GM18870 (cell line): ENCODE results near the gene ERC2.

Source experiments
- ATAC-seq: cut with Tn5 transposase; IDR thresholded peaks from one replicate; pipeline ENCODE4 v1.9.1; 2021; ENCODE audit warnings: moderate library complexity; ENCODE audit not compliant: unreplicated experiment

The ERC2 gene

GRCh38 chr3:56192001-56192400 lies 276.3 kb downstream of the ERC2 start:
- no peak for ATAC-seq

GRCh38 chr3:56190771-56191305 lies 277.4 kb downstream of the ERC2 start:
- ATAC-seq = no peak

- ATAC-seq = no peak
Observed at GRCh38 chr3:56190130-56190529, 278.1 kb downstream of the ERC2 start.

GRCh38 chr3:56189536-56189935 lies 278.7 kb downstream of the ERC2 start:
- ATAC-seq = no peak

- ATAC-seq = no peak
Observed at GRCh38 chr3:56188201-56188600, 280.1 kb downstream of the ERC2 start.

GRCh38 chr3:56187051-56187450 lies 281.2 kb downstream of the ERC2 start:
- no peak for ATAC-seq

GRCh38 chr3:56185827-56186226 lies 282.4 kb downstream of the ERC2 start:
- no peak for ATAC-seq

- no peak for ATAC-seq
Observed at GRCh38 chr3:56183529-56183928, 284.7 kb downstream of the ERC2 start.

- no peak for ATAC-seq
Observed at GRCh38 chr3:56180433-56180832, 287.8 kb downstream of the ERC2 start.

GRCh38 chr3:56173601-56174000 lies 294.7 kb downstream of the ERC2 start:
- ATAC-seq = no peak

GRCh38 chr3:56164436-56164835 lies 303.8 kb downstream of the ERC2 start:
- no peak for ATAC-seq

GRCh38 chr3:56157693-56158362 lies 310.4 kb downstream of the ERC2 start:
- ATAC-seq = peak; percentile 80

- ATAC-seq = no peak
Observed at GRCh38 chr3:56154297-56154696, 314.0 kb downstream of the ERC2 start.

- no peak for ATAC-seq
Observed at GRCh38 chr3:56147354-56147753, 320.9 kb downstream of the ERC2 start.

- no peak for ATAC-seq
Observed at GRCh38 chr3:56145410-56145809, 322.9 kb downstream of the ERC2 start.

- ATAC-seq = no peak
Observed at GRCh38 chr3:56144805-56145204, 323.5 kb downstream of the ERC2 start.

- ATAC-seq = no peak
Observed at GRCh38 chr3:56137415-56137814, 330.9 kb downstream of the ERC2 start.

GRCh38 chr3:56136514-56136913 lies 331.8 kb downstream of the ERC2 start:
- no peak for ATAC-seq

- ATAC-seq = no peak
Observed at GRCh38 chr3:56135941-56136340, 332.3 kb downstream of the ERC2 start.

GRCh38 chr3:56133423-56133822 lies 334.8 kb downstream of the ERC2 start:
- ATAC-seq = no peak

GRCh38 chr3:56132762-56133161 lies 335.5 kb downstream of the ERC2 start:
- no peak for ATAC-seq

- ATAC-seq = no peak
Observed at GRCh38 chr3:56131974-56132590, 336.2 kb downstream of the ERC2 start.

GRCh38 chr3:56130036-56130435 lies 338.2 kb downstream of the ERC2 start:
- ATAC-seq = no peak
